NT2/D1 (cell line): ENCODE measurements around the gene CRNKL1.

Experiments
- SUZ12 ChIP-seq: IDR thresholded peaks from 2 replicates; pipeline ENCODE4 v1.6.1; 2011; ENCODE audit not compliant: insufficient read length, insufficient read depth; ENCODE audit errors: extremely low read depth
- YY1 ChIP-seq: IDR thresholded peaks from 2 replicates; pipeline ENCODE4 v1.6.1; 2011; ENCODE audit not compliant: insufficient read length, insufficient read depth
- ZNF274 ChIP-seq: IDR thresholded peaks from 2 replicates; pipeline ENCODE4 v1.6.1; 2011; ENCODE audit warnings: mild to moderate bottlenecking, low read depth, low read length

DNA sequence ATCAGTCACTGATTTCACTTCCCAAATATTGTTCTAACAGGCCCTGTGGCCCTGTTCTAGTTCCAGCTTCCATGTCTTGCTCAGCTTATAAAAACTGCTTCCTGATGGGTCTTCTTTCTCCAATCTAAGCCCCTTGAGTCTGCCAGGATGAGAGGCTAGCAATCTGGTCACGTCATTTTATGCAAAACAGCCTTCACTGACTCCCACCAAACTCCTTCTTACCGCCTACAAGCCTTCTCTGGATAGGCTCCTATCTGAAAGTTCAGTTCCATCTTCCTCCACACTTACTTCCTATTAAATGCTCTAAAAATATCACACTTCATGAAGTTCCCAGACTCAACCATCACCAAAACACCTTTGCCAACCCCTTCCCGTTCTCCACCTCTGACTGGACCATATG, 15.5 kb downstream of the CRNKL1 start:
- no peak for TF ChIP-seq ZNF274
- TF ChIP-seq YY1: no peak
- no peak for TF ChIP-seq SUZ12
